HG02610 (cell line): ENCODE results near the gene RCC2.

Source experiments
- ATAC-seq: cut with Tn5 transposase; IDR thresholded peaks from one replicate; pipeline ENCODE4 v1.9.1; 2021; ENCODE audit warnings: mild to moderate bottlenecking, moderate library complexity; ENCODE audit not compliant: unreplicated experiment

Gene RCC2

GRCh38 chr1:17447501-17447992 lies 8.1 kb upstream of the RCC2 start:
- ATAC-seq, result no peak

- ATAC-seq, result no peak
Measured at GRCh38 chr1:17442841-17443240, 3.4 kb upstream of the RCC2 start.

- no peak for ATAC-seq
Measured at GRCh38 chr1:17441993-17442357, 2.5 kb upstream of the RCC2 start.

DNA sequence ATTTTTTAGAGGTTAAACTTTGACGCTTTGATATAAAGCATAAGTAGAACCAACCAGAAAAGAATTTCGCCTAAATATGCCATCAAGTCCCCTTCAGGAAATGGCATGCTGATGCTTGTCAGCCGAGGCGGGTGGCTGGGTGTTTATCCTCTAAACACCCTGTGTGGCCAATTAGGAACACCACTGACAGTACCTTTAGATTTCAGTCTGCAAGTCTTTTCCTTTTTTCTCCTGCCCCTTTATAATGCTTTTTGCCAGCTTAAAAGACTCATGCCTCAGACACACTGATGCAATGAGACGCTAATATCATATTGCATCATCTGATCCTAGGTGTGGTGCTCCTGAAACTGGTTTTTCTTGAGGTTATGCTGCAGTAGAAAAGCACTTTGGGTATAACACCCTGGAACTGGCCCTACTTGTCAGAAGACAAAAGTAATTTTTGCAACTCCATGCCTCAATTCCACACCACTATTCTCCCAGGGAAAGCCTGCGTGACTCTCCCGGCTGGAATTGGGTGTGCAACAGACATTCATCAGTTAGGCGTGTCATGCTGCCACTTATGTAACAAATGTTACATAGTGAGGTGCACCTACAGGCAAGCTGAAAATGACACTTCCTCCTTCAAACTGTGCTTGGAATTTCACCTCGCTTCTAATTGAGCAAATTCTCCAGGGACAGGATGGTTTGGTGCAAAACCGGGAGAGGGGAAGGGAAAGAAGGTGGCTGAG lies 2.0 kb upstream of the RCC2 start:
- ATAC-seq, result no peak

GRCh38 chr1:17440827-17441168 lies 1.3 kb upstream of the RCC2 start:
- no peak for ATAC-seq

GRCh38 chr1:17440074-17440826 lies 773 bp upstream of the RCC2 start:
- no peak for ATAC-seq

DNA sequence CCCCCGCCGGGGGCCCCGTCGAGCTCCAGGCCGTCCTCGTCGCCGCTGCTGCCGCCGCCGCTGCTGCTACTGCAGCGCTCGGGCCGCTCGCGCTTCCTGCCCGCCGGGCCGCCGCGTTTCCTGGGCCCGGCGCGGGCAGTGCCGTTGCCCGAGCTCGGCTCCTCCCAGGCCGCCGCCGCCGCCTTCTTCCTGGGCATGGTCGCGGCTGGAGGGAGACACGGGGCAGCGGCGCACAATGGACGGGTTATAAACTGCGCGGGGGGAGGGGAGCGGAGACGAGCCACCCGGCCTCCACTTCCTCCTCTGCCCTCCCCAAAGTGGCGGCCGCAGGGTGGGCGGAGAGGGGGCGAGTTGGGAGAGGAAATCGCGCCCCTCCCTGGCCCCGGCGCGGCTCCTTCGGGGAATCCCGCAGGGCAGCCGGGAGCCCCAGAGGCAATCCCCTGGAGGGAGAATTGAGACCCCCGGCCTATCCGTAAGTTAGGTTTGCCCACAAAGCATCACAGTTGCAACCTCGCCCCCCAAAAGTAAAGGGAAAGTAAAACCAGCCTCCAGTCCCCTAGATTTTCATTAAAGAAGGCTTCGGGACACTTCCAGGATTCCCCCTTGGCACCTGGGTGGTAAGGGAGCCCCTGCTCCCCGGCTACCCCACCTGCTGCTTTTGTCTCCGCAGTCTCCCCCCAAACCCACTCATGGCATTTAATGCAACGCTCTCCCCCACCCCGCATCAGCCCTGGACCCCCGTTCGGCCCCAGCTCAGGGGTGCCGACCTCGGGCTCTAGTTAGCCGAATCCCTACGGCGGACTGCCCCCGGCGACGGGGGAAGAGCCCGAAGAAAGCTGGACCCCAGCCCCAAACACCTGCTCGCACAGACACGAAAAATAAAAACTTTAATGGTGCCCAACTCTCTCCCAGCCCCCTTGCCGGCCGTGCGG lies 893 bp downstream of the RCC2 start:
- peak; percentile 37 for ATAC-seq

GRCh38 chr1:17437580-17438317 lies 1.7 kb downstream of the RCC2 start:
- ATAC-seq, result peak; percentile 30

GRCh38 chr1:17437260-17437579 lies 2.3 kb downstream of the RCC2 start:
- no peak for ATAC-seq

DNA sequence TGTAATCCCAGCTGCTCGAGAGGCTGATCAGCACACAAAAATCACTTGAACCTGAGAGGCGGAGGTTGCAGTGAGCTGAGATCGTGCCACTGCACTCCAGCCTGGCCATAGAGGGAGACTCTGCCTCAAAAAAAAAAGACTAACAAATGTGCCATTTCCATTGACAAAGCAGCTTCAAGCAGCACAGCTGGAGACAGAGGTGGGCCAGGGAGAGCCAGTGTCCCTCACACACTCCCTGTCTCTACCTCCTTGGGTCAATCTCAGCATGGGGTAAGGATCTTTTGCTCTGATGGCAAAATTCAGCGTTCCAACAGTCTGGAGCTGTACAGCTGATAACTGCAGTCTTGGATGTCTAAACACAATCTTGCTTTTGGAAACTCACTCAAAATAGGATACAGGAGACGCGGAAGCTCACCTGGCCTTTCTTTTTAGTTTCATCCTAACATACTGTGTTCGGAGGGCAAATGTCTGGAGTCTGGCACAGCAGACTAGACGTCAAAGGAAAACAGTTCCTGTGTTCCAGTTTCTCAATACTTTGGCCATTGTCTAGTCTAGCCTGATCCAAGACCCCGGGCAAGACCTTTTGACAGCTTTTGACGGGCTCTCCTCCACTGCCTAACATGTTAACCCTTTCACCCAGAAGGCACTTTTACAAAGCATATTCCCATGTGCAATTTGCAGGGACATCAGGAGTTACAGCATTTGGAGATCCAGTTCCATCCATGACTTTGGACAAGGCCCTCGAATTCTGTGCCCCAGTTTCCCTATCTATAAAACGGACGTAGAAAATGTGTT lies 2.9 kb downstream of the RCC2 start:
- ATAC-seq, result no peak

GRCh38 chr1:17434601-17435000 lies 4.9 kb downstream of the RCC2 start:
- ATAC-seq, result no peak

GRCh38 chr1:17434016-17434415 lies 5.5 kb downstream of the RCC2 start:
- no peak for ATAC-seq

- ATAC-seq, result no peak
Measured at GRCh38 chr1:17433261-17433660, 6.2 kb downstream of the RCC2 start.

DNA sequence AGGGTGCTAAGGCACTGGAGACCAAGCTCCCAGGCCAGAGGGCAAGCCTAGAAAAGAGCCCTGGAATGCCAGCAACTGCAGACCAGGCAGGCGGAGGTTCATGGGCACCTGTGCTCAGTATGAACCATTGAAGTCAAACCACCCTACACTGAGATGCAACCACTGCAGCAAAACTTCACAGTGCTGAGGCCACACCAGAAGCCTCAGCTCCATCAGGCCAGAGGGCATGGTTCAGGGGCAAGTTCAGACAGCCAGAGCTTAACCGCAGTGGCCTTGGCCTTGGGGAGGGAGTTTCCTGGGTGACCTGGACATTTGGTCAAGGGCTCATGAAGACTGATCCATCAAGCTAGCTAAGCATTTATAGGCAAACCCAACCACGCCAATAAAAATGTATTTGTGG lies 7.1 kb downstream of the RCC2 start:
- ATAC-seq, result no peak

DNA sequence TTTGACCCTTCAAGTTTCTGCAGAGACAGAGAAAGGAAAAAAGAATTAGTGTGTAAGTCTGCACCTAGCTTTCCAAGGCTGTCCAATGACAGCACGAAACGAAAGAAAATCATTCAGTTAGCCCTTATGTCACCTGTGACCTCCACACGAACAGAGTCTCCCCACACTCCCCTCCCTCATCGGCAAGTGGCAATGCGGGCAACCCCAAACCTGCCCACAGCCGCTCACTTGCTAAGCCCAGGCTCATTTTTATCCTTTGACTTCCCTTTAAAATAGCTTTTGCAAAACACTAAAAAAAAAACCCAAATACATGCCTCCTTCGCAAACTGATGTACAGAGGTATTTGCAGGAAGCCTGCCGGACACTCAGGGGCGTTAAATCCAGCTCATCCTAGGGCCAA lies 10.3 kb downstream of the RCC2 start:
- ATAC-seq, result no peak

- ATAC-seq, result no peak
Measured at GRCh38 chr1:17427696-17428660, 11.5 kb downstream of the RCC2 start.

DNA sequence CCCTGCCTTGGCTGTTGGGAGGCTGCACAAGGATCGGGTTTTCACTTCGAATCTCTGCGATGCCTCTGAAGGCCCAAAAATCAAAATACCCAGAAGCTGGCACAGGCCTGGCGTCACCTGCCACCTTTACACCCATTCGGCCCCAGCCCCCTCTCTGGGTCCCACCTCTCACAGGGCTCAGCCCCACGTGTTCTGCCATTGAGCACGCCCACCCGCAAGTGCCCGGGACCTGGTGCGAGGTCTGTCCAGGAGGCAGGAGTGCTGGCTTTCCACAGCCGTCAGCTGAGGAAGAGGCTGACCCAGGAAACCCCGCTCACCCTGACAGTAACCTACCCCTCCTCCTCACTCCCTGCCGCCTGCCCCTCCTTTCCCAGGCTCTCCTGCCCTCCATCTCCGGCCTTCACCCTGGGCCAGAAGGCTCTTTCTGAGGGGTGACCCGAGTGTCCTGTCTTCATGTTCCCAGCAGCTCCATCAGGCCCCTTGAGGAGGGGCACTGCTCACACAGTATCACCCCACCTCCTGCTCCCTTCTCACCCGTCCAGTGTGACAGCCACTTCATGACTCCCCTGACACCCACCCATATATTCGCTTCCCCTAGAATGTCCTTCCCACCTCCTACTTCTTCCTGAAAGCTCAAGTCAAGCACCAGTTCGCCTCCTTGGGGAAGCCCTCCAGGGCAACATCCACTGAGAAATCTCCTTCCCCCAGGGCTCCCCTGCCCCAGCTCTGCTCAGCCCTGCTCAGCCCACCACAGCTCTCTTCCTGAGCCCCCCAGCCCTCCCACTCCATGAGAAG lies 13.5 kb downstream of the RCC2 start:
- ATAC-seq, result no peak

DNA sequence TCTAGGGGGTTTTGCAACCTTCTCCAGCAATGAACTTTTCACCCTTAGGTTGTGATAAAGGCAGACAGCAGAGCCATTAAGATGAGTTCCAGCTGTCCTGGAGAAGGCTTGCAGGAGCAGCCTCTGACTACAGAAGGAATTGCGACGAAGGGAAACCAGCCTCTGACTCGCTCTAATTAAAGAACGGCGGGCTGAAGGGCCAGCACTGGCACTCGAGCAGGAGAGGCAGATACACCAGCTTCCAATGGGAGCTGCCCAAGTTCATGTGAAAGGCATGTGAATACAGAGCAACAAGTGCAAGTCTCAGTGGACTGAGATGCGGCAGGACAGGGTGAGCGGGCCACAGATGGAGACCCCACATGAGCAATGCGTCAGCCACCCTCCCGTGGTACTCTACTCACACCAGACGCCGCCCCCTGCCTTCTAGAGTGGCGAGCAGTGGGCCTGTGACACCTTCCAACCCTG lies 15.7 kb downstream of the RCC2 start:
- no peak for ATAC-seq
